H1 (cell line): ENCODE results near the gene FRMPD4. TPM values are rescaled to one million over a fixed set of nuclear protein-coding genes. Genes with fewer than 3 reads are reported as not detected.

Experiments
- CTCF ChIA-PET: fragments of 300-600 bp; sonication (Branson Sonifier 250); formaldehyde crosslinking; loops from one replicate; lab custom pipeline; 2021; ENCODE audit not compliant: partially characterized antibody; lab: Charles Lee
- POLR2A ChIA-PET: fragments of 300-600 bp; sonication (Branson Sonifier 250); formaldehyde crosslinking; loops from one replicate; lab custom pipeline; 2021; ENCODE audit warnings: inconsistent platforms; ENCODE audit not compliant: partially characterized antibody; lab: Charles Lee
- DNase-seq, 2 experiments: peaks; one replicate each; pipeline versions ENCODE4 v3.0.0 to v3.0.0-alpha.2; 2010 to 2022; ENCODE audit warnings: low spot score in 2 of 2, low read depth in 1 of 2, mixed read lengths in 1 of 2
- FAIRE-seq: peaks from 2 replicates; lab custom pipeline; 2011; peaks lifted over from hg19 to GRCh38; lab: Jason Lieb, UNC
- H2AFZ ChIP-seq: 2 replicates; pipeline ENCODE4 v1.8.1; 2012; ENCODE audit warnings: low read length, inconsistent platforms
- H2AK5ac ChIP-seq: 2 replicates; pipeline ENCODE4 v1.6.1; 2013; ENCODE audit warnings: low read depth, low read length
- H2BK120ac ChIP-seq: replicated peaks from 2 replicates; pipeline ENCODE3; 2013; ENCODE audit warnings: low read depth, low read length, inconsistent platforms
- H2BK12ac ChIP-seq: 2 replicates; pipeline ENCODE4 v1.6.1; 2013; ENCODE audit warnings: low read depth, low read length
- H2BK15ac ChIP-seq: 2 replicates; pipeline ENCODE4 v1.6.1; 2013; ENCODE audit warnings: low read length
- H2BK20ac ChIP-seq: 2 replicates; pipeline ENCODE4 v1.6.1; 2013; ENCODE audit warnings: low read length
- H2BK5ac ChIP-seq: 2 replicates; pipeline ENCODE4 v1.6.1; 2013; ENCODE audit warnings: low read depth, low read length
- H3K14ac ChIP-seq: 2 replicates; pipeline ENCODE4 v1.6.1; 2013; ENCODE audit warnings: inconsistent platforms; ENCODE audit not compliant: insufficient read length
- H3K18ac ChIP-seq: 2 replicates; pipeline ENCODE4 v1.6.1; 2013; ENCODE audit warnings: low read length; ENCODE audit errors: extremely low read depth
- H3K23ac ChIP-seq: 2 replicates; pipeline ENCODE4 v1.6.1; 2013; ENCODE audit warnings: inconsistent platforms; ENCODE audit not compliant: insufficient read length
- H3K23me2 ChIP-seq: 2 replicates; pipeline ENCODE4 v1.6.1; 2013; ENCODE audit warnings: low read depth, low read length
- H3K27ac ChIP-seq: 2 replicates; pipeline ENCODE4 v1.6.1; 2011; ENCODE audit warnings: low read depth, low read length, inconsistent platforms
- H3K27me3 ChIP-seq, 4 experiments: replicated peaks in 1 of 4; 1 replicate in 1 of 4; 2 replicates in 3 of 4; pipeline versions ENCODE4 v1.6.1 to v1.8.1; 2011 to 2013; ENCODE audit warnings: low read length in 3 of 4, mild to moderate bottlenecking in 3 of 4, inconsistent platforms in 2 of 4, mixed read lengths in 2 of 4, moderate library complexity in 1 of 4; ENCODE audit not compliant: control insufficient read depth in 3 of 4, insufficient read depth in 3 of 4; ENCODE audit errors: extremely low read depth in 1 of 4
- H3K36me3 ChIP-seq, 4 experiments: 2 replicates each; pipeline versions ENCODE4 v1.6.1 to v1.8.1; 2011 to 2013; ENCODE audit warnings: mild to moderate bottlenecking in 4 of 4, low read length in 3 of 4, moderate library complexity in 2 of 4, control low read depth in 1 of 4, inconsistent platforms in 1 of 4; ENCODE audit not compliant: insufficient read depth in 4 of 4, control insufficient read depth in 2 of 4
- H3K4ac ChIP-seq: replicated peaks from 2 replicates; pipeline ENCODE3; 2013; ENCODE audit warnings: low read length, low read depth, mixed read lengths, inconsistent platforms; ENCODE audit not compliant: insufficient read length
- H3K4me1 ChIP-seq, 4 experiments: replicated peaks in 1 of 4; 1 replicate in 1 of 4; 2 replicates in 3 of 4; pipeline versions ENCODE4 v1.6.1 to v1.8.1; 2011 to 2013; ENCODE audit warnings: low read length in 3 of 4, inconsistent platforms in 2 of 4, mixed read lengths in 1 of 4; ENCODE audit not compliant: insufficient read depth in 4 of 4, control insufficient read depth in 3 of 4
- H3K4me2 ChIP-seq, 2 experiments: 2 replicates each; pipeline versions ENCODE4 v1.6.1 to v1.8.1; 2011 to 2013; ENCODE audit warnings: low read depth in 2 of 2, low read length in 2 of 2, control low read depth in 1 of 2, inconsistent platforms in 1 of 2, mild to moderate bottlenecking in 1 of 2; ENCODE audit not compliant: insufficient read depth in 1 of 2
- H3K4me3 ChIP-seq, 4 experiments: fragments of 200-600, 300-600 bp in 1 of 4; sonication (generic), shearing (Covaris generic), sonication (Bioruptor Twin) in 1 of 4; 2 replicates each; pipeline versions ENCODE4 v1.5.1 to v1.8.1; 2011 to 2016; ENCODE audit warnings: low read length in 4 of 4, low read depth in 3 of 4, control low read depth in 2 of 4, inconsistent platforms in 2 of 4, mild to moderate bottlenecking in 2 of 4, mixed read lengths in 1 of 4, moderate library complexity in 1 of 4; ENCODE audit not compliant: insufficient read depth in 2 of 4; ENCODE audit errors: extremely low read depth in 1 of 4
- H3K56ac ChIP-seq: replicated peaks from 2 replicates; pipeline ENCODE3; 2013; ENCODE audit warnings: low read depth, mild to moderate bottlenecking, mixed read lengths, low read length, inconsistent platforms; ENCODE audit not compliant: insufficient read length
- H3K79me1 ChIP-seq: 2 replicates; pipeline ENCODE4 v1.6.1; 2013; ENCODE audit warnings: low read depth, low read length, control low read depth
- H3K79me2 ChIP-seq, 2 experiments: 2 replicates each; pipeline versions ENCODE4 v1.6.1 to v1.8.1; 2012 to 2013; ENCODE audit warnings: low read length in 2 of 2, mild to moderate bottlenecking in 2 of 2, inconsistent platforms in 1 of 2; ENCODE audit not compliant: insufficient read depth in 2 of 2, control insufficient read depth in 1 of 2
- H3K9ac ChIP-seq, 4 experiments: replicated peaks in 1 of 4; 1 replicate in 1 of 4; 2 replicates in 3 of 4; pipeline versions ENCODE4 v1.6.1 to v1.8.1; 2011 to 2013; ENCODE audit warnings: low read depth in 3 of 4, low read length in 3 of 4, control low read depth in 2 of 4, mild to moderate bottlenecking in 2 of 4, moderate library complexity in 2 of 4, inconsistent platforms in 1 of 4; ENCODE audit errors: extremely low read depth in 1 of 4
- H3K9me3 ChIP-seq, 2 experiments: 2 replicates each; pipeline versions ENCODE4 v1.6.1 to v1.8.1; 2012 to 2013; ENCODE audit warnings: mild to moderate bottlenecking in 2 of 2, moderate library complexity in 2 of 2, control low read depth in 1 of 2, inconsistent platforms in 1 of 2, low read depth in 1 of 2, low read length in 1 of 2, mixed read lengths in 1 of 2; ENCODE audit not compliant: insufficient read depth in 2 of 2
- H4K20me1 ChIP-seq, 2 experiments: replicated peaks in 1 of 2; 2 replicates each; pipeline versions ENCODE3 to v1.8.1; 2011 to 2013; ENCODE audit warnings: inconsistent platforms in 2 of 2, low read length in 2 of 2, mild to moderate bottlenecking in 1 of 2; ENCODE audit not compliant: insufficient read depth in 2 of 2, control insufficient read depth in 1 of 2
- H4K5ac ChIP-seq: 2 replicates; pipeline ENCODE4 v1.6.1; 2013; ENCODE audit warnings: low read length, low read depth, mixed read lengths, inconsistent platforms; ENCODE audit not compliant: insufficient read length
- H4K8ac ChIP-seq: 2 replicates; pipeline ENCODE4 v1.8.0; 2013; ENCODE audit warnings: mild to moderate bottlenecking, moderate library complexity, low read length, inconsistent platforms; ENCODE audit not compliant: insufficient read depth; ENCODE audit errors: extremely low read depth
- H4K91ac ChIP-seq: replicated peaks from 2 replicates; pipeline ENCODE3; 2013; ENCODE audit warnings: low read length, mixed read lengths, inconsistent platforms; ENCODE audit not compliant: insufficient read length
- BACH1 ChIP-seq: IDR thresholded peaks from 2 replicates; pipeline ENCODE4 v1.6.1; 2012; ENCODE audit warnings: low read length, improper control_type of control experiment
- BCL11A ChIP-seq, 2 experiments: IDR thresholded peaks; one replicate each; pipeline ENCODE4 v1.6.1; 2011; ENCODE audit warnings: low read depth in 2 of 2, low read length in 2 of 2, mild to moderate bottlenecking in 2 of 2
- CBX8 ChIP-seq: fragments of 300-800, 300-1000 bp; sonication (generic); IDR thresholded peaks from 2 replicates; pipeline ENCODE4 v1.7.1; 2016; ENCODE audit warnings: low read depth, low read length, borderline replicate concordance
- CHD1 ChIP-seq: IDR thresholded peaks from 2 replicates; pipeline ENCODE4 v1.6.1; 2012; ENCODE audit warnings: low read depth, low read length, improper control_type of control experiment
- CHD2 ChIP-seq: IDR thresholded peaks from 2 replicates; pipeline ENCODE4 v1.6.1; 2012; ENCODE audit warnings: low read length, improper control_type of control experiment
- JUND ChIP-seq: IDR thresholded peaks from 2 replicates; pipeline ENCODE4 v1.6.1; 2011; ENCODE audit warnings: mild to moderate bottlenecking, improper control_type of control experiment, low read length
- KDM5A ChIP-seq: fragments of 200-600 bp; IDR thresholded peaks from 2 replicates; pipeline ENCODE4 v1.7.1; 2012; ENCODE audit warnings: mild to moderate bottlenecking, low read length, inconsistent platforms, mixed read lengths
- MAX ChIP-seq: IDR thresholded peaks from 2 replicates; pipeline ENCODE4 v1.6.1; 2012; ENCODE audit warnings: inconsistent platforms
- NANOG ChIP-seq: IDR thresholded peaks from 2 replicates; pipeline ENCODE4 v1.6.1; 2011; ENCODE audit warnings: low read length, low read depth, mild to moderate bottlenecking, inconsistent platforms; ENCODE audit not compliant: insufficient read depth, poor library complexity, severe bottlenecking
- RBBP5 ChIP-seq: IDR thresholded peaks from 2 replicates; pipeline ENCODE4 v1.7.1; 2012; ENCODE audit warnings: low read depth, mild to moderate bottlenecking, inconsistent platforms, low read length, moderate library complexity, borderline replicate concordance
- RNF2 ChIP-seq: fragments of 200-900, 300-1000 bp; sonication (generic); IDR thresholded peaks from 2 replicates; pipeline ENCODE4 v1.7.1; 2016; ENCODE audit warnings: borderline replicate concordance, low read depth, mild to moderate bottlenecking, antibody characterized with exemption, low read length; ENCODE audit not compliant: poor library complexity, severe bottlenecking; ENCODE audit errors: missing control alignments
- TAF7 ChIP-seq: optimal IDR thresholded peaks from 2 replicates; pipeline ENCODE3; 2011; ENCODE audit warnings: low read depth, mild to moderate bottlenecking, inconsistent platforms, low read length, moderate library complexity, borderline replicate concordance
- WGBS, 2 experiments: shearing (Covaris generic) in 1 of 2; methylation state at CpG; one replicate each; pipeline versions ENCODE4 v1.1.6 to v1.1.7; 2013 to 2015; ENCODE audit warnings: low lambda C conversion rate in 2 of 2, mixed read lengths in 2 of 2, inconsistent platforms in 1 of 2, low coverage in 1 of 2, missing lambda C conversion rate in 1 of 2; ENCODE audit not compliant: insufficient replicate concordance in 2 of 2, insufficient coverage in 1 of 2, insufficient read length in 1 of 2; ENCODE audit errors: extremely low coverage in 1 of 2, missing lambda C conversion rate in 1 of 2; 5-methylcytosine and 5-hydroxymethylcytosine counted together
- polyA plus RNA-seq, 7 experiments: library from polyadenylated mRNA; depleted of rRNA in 3 of 7; stranded (reverse) in 5 of 7; unstranded in 2 of 7; fragments of >200 nt in 5 of 7; fragments of 200-250 nt in 2 of 7; gene quantifications; 1 replicate in 5 of 7; 2 replicates in 1 of 7; 4 replicates in 1 of 7; pipeline versions ENCODE4 v1.2.1 to v1.2.3, GENCODE V29; 2011 to 2013; ENCODE audit warnings: missing spikeins in 2 of 7, mixed read lengths in 2 of 7
- total RNA-seq: library from RNA; stranded (reverse); fragmentation: NEBNext Ultra II Directional; extraction: Animal tissue kit (Norgen Biotek cat#: 25700); gene quantifications from 2 replicates; pipeline ENCODE4 v1.2.1, GENCODE V29; 2021
- TF ChIP-seq, protein P1 (sequence below): IDR thresholded peaks from 2 replicates; pipeline ENCODE4 v1.6.1; 2011; ENCODE audit warnings: low read length, improper control_type of control experiment

Gene FRMPD4
- total and polyA plus RNA-seq, 2 of the 8 experiments (the other 6 are each of a cell fraction or from before 2014, with no cell fraction given) = 0.02 to 0.37 TPM

- Histone ChIP-seq H4K5ac (no peak overlapping the region), H2BK20ac (no peak overlapping the region), H2AFZ (no peak overlapping the region), H3K56ac (no peak overlapping the region), H3K27ac (no peak overlapping the region), H3K23me2 (no peaks in the 10 kb centered on the region), H4K91ac (no peak overlapping the region), H2BK12ac (no peak overlapping the region), H4K8ac (no peak overlapping the region), H3K4ac (no peak overlapping the region), H3K27me3 (no peaks in the 10 kb centered on the region), H3K9ac (no peak overlapping the region), H3K4me1 (no peaks in the 10 kb centered on the region), H3K79me2 (no peaks in the 10 kb centered on the region), H2BK120ac (no peak overlapping the region), H3K4me3 (no peak overlapping the region), H3K14ac (no peak overlapping the region), H2BK5ac (no peak overlapping the region), H3K23ac (no peak overlapping the region), H3K36me3 (no peaks in the 10 kb centered on the region), H2AK5ac (no peak overlapping the region), H3K18ac (no peak overlapping the region), H3K9me3 (no peaks in the 10 kb centered on the region), H3K79me1 (no peaks in the 10 kb centered on the region), H3K4me2 (no peak overlapping the region), H2BK15ac (no peak overlapping the region), H4K20me1 (no peaks in the 10 kb centered on the region)
- CTCF ChIA-PET = interaction anchor here (0.5 kb wide), 1 partner anchor 155 kb away, joined by 3 read pairs; no protein-coding TSS in a partner anchor
- DNase-seq (no peak), FAIRE-seq (no peak)
- WGBS, 2 experiments = 86% methylated on average over 4 of the region's 4 CpGs; no CpG with 5 or more reads in 1 of the 2 experiments
- POLR2A ChIA-PET = no interaction called here
- TF ChIP-seq RBBP5 (no peak), NANOG (no peak), TAF7 (no peak), CHD1 (no peak), JUND (no peak), BCL11A (IDR thresholded peaks at IDR 0.05; ENCODE audit: low read depth in 2 of 2, low read length in 2 of 2) (no peak), RNF2 (no peak), MAX (no peak), CBX8 (no peak), BACH1 (no peak), CHD2 (no peak), KDM5A (no peak)
- TF ChIP-seq, protein P1, sequence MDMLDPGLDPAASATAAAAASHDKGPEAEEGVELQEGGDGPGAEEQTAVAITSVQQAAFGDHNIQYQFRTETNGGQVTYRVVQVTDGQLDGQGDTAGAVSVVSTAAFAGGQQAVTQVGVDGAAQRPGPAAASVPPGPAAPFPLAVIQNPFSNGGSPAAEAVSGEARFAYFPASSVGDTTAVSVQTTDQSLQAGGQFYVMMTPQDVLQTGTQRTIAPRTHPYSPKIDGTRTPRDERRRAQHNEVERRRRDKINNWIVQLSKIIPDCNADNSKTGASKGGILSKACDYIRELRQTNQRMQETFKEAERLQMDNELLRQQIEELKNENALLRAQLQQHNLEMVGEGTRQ = no peak
Measured at GRCh38 chrX:12496343-12496742, 358.1 kb downstream of the FRMPD4 start.
